AG08395 (cell line): ENCODE results near the gene ZDHHC3.
A peak's percentile ranks its signal among the peaks of the same experiment; 100 is the strongest.
"Not testable (repeated sequence)": the region's sequence is repeated elsewhere in the genome, so short reads cannot be mapped to it uniquely, and the experiment has no call there.

Source experiments
- DNase-seq: peaks from one replicate; pipeline ENCODE4 v3.0.0; 2012; ENCODE audit warnings: mixed read lengths, low spot score

Gene ZDHHC3

DNA sequence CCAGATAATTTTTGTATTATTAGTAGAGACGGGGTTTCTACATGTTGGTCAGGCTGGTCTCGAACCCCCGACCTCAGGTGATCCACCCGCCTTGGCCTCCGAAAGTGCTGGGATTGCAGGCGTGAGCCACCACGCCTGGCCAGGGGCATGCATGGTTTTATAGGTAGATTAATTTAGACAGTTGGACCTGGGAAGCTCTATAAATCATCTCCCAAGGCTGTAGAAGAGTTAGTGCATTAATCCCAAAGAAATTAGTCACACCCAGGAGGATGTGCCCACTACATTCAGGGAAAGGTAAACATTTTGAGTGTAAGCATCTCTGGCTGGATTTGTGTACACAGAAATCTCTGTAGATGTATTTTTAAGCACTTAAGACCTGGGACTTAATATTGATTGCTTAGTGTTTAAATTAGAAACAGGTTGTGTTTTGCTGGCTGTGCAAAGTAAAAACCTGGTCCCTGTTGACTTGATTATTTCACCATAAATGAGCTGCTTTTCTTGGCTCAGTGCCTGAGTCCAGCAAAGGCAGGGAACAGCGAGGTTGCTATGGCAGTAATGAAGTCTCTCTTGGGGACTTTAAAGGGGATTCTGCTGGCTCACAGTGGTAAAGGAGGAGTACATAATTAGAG, 19.3 kb upstream of the ZDHHC3 start:
- peak; percentile 57 for DNase-seq

DNA sequence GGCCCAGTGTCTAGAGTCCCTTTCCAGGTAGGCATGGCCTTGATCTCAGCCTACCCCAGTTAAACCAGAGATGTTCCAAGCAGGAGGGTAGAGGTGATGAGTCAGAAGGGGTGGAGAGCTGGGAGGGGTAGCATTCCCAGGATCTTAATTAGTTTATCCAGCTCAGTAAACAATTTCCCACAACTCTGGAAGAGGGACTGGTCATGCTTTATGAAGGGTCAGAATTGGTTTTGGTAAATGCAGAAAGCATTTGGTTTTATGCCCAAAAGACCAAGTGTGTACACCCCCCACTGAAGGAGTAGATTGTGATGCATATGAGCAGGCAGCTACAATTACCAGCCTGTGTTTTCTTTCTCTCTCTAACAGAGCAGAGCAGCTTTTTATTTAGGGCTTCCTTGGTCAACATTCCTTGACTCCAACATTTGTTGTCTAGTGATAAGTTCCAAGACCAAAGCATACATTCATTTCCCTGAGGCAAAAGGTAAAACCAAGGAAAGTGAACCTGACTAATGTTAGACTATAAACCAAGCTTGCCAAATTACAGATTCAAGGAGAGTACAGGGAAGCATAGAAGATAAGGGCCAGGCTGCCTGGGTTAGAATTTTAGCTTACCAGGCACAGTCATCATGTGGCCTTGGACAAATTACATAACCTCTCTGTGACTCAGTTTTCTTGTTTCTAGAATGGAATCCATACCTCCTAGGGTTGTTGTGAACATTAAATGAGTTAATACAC, 17.7 kb upstream of the ZDHHC3 start:
- peak; percentile 93 for DNase-seq

DNA sequence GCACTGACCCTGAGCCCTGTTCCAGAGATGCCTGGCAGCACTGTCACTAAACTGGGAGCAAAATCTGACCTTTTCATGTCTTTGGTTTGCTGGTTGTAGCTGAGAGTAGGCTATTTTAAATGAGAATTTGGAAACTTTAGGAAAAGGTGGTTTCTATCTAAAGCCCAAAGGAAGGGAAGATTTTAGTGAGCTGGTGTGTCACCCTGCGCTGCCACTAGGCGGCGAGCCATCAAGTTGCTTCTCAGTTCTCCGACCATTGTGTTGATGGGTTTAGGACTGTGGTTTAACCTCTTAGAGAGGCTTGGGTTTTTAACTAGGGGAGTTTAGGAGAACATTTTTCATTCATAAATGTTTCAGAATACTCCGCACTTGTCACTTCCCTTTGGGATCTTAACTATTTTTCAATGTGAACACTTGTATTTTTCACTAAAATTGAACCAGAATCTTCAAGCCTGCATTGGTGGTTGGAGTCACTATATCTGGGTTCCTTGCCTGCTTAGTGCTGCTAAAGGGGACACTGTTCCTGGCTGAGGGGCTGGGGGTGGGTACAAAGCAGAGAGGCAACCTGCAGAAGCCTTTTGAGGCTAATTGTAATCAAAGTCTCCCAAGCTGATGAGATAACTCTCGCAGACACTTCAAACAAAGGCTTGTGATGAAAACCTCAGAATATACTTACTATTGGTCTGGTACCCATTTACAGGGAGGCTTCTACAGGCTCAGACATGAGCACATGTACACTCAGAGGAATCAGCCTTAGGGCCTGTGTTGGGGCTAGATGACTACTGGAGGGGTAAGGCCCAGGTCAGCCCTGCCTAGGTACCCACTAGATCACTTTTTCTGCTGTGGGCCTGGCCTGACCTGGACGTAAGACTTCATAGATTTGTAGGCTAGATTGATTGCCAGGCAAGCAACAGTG, 16.8 kb upstream of the ZDHHC3 start:
- no peak for DNase-seq

DNA sequence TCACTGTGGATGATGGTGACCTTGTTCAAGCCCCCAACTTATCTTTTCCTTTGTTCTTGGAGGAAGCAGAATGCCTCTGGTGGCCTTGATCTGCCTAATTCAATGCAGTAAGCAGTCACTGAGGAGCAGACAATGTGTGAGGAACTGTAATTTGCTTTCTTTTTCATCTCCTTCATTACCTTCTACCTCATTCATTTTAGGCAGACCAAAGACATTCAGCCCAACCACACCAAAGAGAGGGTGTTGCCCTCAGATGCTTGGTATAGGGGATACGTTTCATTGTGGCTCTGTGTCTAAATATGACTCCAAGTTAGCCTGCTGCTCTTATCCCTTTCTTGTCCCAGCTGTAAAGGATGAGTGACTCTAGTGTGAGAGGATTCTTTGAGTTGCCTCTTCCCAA, 15.4 kb upstream of the ZDHHC3 start:
- no peak for DNase-seq

DNA sequence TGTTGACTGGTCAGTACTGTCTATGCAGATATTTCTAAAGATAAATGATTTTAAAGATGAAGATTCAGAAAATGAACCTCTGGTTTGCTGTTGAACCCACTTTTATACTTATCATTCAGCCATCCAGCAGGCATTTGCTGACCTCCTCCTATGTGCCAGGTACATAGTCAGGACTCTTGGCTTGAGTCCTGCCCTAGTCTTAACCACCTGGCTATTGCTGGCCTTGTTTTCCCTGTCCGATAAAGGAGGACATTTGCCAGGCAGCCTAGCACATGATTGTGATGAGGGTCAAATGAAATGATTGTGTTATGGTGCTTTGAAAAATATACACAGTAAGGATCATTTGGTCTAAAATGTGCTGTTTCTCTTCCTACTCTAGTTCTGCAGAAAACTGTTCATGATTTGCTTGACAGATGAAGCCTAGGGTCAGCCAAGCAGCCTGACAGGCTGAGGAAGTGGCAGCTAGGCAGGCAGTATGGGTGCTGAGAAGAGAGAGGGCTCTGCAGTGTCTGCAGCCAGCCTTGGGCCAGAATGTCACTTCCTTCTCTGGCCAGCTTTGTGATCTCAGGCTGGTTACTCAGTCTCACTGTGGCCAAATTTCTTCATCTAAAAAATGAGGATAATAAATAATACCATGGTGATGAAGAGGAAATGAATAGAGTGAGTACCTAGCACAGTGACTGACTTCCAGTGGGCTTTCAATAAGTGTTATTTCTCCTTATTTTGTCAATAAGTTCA, 13.8 kb upstream of the ZDHHC3 start:
- DNase-seq = no peak

DNA sequence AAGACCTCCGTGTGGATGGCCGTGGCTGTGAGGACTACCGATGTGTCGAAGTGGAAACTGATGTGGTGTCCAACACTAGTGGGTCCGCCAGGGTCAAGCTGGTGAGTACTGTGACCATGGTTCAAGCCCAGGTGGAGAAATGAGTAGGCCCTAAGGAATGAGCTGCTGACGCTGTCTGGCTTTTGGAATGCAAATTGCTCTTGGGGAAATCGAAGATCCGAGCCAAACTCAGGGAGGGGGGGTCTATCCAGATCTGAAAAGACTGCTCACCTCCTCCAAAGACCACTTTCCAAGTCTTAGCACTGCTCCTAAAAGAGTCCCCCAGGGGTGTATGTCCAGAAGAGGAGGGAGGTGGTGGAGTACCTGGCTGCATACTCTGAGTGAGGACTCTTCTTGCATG, 13.2 kb upstream of the ZDHHC3 start:
- no peak for DNase-seq

DNA sequence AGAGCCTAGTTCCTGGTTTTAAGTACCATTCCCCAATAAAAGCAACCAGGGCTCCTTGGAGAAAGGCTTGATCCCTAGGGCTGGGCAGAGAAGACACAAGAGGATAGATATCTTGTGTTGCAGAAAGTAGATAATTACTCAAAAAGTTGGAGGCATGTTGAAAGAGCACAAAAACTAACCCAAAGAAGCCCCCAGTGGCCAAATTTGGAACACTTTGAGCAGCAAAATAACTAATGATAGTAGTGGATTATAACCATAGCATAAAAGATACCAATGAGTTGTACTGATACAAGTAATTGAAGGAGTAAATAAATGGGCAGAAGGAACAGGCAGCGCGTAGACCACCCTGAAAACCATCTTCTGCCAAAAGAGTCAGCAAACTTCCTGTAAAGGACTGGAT, 12.1 kb upstream of the ZDHHC3 start:
- peak; percentile 21 for DNase-seq

DNA sequence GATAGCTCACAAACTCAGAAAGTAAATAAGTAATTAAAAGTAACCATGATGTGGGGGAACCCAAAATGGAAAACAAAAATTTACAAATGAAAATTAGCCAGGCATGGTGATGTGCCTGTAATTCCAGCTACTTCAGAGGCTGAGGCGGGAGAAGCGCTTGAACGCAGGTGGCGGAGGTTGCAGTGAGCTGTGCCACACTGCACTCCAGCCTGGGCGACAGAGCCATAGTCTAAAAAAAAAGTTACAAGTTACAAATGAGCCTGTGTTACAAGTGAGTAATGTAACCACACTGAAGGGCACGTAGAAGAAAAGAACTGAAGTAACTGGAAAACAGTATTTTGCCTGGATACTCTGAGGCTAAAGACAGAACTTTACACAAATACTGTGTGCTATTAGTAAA, 11.4 kb upstream of the ZDHHC3 start:
- DNase-seq = no peak

DNA sequence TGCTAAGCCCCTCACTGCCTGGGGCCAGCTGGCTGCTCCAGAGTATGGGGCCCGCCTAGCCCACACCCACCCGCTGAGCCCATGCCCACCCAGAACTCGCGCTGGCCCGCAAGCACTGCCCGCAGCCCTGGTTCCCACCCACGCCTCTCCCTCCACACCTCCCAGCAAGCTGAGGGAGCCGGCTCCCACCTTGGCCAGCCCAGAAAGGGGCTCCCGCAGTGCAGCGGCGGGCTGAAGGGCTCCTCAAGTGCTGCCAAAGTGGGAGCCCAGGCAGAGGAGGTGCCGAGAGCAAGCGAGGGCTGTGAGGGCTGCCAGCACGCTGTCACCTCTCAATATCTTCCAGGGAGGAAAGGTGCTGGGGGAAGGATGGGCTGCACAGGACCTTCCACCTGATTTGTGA, 10.4 kb upstream of the ZDHHC3 start:
- not testable (repeated sequence) for DNase-seq

DNA sequence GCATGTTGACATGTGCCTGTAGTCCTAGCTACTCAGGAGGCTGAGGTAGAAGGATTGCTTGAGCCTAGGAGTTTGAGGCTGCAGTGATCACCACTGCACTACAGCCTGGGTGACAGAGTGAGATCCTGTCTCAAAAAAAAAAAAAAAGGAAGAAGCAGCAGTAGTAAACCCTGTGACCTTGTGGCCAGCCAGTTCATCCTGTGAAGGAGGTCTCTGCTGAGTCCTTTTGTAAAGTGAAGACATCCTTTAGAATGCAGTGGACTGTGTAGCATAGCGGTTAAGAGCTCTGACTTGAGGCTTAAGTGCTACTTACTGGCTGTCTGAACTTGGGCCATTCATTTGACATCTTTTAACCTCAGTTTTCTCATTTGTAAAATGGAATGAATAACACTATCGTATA, 8.4 kb upstream of the ZDHHC3 start:
- no peak for DNase-seq

DNA sequence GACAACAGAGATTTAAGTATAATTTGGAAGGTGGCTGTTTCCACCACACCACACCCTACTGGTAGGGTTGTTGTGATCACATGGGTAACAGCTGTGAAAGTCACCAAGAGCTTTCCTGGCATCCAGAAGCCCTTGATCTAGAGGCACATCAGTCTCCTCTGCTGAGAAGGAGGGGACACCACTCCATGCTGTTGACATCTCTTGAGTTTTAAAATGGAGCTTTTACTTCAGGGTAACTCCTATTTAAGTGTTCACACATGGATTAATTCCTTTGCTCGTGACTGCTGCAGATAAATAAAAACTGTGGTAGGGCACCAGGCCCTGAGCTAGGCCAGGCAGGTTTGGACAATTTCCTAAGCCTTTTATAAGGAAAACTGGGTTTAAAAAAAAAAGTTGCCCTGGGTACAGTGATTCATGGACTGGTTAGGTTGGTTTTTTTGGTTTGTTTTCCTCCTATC, 7.5 kb upstream of the ZDHHC3 start:
- DNase-seq = peak; percentile 14

DNA sequence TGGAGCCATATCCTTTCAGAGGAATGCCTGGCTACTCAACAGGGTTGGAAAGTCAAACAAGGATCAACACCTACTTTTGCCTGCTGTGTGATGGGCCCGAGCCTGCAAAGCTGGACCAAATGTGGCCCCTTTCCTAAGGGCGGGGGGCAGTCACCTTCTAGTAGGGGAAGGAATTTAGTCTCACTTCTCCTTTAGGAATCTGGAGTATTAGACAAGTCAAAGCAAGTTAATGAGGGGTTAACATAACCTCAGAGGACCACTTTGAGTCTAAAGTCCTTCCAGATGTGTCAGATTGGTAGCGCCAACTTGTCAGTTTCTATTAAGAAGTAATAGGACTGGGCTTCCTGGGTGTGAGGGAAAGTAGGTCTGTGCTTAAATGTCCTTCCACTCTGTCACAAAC, 6.8 kb upstream of the ZDHHC3 start:
- no peak for DNase-seq

DNA sequence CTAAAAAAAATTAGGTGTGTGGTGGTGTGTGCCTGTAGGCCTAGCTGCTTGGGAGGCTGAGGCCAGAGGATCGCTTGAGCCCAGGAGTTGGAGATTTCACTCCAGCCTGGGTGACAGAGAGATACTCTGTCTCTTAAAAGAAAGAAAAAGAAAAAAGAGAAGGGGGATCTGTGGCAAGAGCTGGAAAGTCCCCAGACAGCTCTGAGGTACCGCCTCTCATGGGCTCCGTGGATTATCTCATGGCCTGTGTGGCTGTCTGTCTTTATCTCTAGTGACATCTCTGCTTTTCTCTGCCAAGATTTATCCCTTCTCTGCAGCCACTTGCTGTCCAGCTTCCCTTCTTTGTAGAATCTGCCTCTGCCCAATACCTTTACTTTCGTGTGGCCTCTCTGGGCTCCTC, 5.8 kb upstream of the ZDHHC3 start:
- DNase-seq = no peak

DNA sequence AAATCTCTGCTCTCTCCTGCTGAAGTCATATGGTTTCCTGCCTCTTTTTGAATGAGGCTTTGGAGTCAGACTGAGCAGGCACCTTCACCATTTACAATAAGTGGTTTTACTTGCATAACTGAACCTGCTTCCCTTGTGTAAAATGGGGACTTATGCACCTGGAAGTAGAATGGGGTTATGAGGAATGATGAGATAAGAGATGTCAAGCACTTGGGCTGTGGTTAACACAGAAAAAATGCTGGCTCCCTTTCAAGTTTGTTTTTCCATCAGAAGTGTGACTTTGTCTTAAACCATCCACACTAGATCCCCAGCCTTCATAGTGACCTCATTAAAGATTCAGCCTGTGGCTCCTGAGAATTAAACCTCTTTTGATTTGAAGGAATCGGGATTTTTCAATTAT, 5.2 kb upstream of the ZDHHC3 start:
- DNase-seq = peak; percentile 20

DNA sequence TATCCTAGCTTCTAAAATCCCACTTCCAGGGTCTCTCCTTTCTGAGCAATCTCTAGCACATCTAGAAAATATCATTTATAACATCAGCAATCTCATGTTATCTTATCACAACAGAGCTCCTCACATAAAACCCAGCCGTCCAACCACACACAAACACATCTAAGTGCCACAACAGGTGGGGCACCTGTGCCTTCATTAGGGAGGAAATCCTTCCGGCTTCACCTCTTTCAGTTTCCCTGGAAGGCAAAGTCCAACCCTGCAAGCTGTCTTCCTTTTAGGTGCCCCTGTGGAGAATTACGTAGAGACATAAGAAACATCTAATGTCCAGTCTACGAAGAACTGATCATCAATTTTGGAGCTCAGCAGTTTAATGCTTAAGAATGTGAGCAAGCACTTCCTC, 1.6 kb downstream of the ZDHHC3 start:
- no peak for DNase-seq

DNA sequence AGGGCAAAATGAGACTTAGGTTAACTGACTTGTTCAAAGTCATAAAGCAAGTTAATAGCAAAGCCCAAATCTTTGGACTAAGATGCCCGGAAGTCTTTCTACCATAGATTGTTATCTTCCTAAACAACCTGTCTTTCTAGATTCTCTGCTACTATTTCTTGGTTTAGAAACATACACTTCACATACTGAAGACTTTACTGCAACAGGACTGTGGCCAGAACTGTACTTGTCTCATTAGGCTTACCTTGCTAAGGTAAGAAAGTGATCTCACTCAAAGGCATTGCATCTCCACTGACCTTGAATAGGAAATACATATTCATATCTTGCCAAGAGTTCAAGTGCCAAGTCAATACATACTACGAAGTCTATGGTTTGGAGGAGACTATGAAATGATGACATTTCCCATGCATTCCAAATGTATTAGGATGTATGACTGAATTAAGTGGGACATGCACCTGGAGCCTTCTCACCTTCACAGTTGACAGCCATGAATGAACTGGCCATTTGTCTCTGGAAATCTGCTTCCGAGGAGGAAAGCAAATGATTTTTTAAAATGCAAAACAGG, 5.0 kb downstream of the ZDHHC3 start:
- no peak for DNase-seq

DNA sequence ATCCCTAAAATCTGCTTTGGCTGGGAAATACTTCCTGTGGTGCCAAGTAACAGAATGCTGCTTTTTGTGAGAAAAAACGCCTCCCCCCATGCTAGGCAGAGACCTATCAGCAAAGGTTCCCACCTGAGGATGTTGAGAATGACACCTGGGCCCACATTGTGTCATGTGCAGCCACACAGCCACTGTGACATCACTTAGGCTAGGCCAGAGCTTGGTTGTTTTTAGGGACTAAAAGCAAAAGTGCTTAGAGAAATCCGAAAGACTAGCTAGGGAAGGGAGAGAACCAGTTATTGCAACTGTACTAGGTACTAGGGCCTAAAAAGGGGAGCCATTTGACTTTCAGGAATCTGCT, 6.2 kb downstream of the ZDHHC3 start:
- DNase-seq = no peak

DNA sequence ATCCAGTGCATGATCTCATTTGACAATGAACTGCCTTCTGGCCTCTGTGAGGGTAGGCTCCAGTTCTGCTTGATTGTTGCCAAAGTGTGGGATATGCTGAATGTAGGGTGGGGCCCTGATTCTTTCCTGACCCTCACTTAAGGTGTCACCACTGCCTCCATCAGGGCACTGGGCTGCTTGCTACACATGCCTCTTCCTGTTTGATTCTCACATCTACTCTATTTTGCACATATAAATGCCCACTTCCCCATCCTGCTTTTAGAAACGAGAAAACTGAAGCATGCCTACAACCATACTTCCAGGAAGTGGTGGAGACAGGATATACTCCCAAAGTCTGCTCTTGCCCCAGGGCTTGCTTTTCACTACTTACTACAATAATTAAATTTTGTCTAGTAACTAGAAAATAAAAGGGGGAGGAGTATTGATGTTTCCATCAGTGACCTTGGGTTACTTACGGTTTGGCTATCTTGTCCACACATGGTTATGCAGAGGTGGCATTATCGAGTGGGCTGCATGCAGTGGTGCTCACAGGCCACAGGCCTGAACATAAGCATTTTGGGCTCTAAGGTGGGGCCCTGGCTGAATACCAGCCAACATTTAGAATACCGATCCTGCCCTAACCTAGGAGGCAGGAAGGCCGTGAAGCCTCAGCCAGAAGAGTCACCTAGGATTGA, 6.7 kb downstream of the ZDHHC3 start:
- no peak for DNase-seq

DNA sequence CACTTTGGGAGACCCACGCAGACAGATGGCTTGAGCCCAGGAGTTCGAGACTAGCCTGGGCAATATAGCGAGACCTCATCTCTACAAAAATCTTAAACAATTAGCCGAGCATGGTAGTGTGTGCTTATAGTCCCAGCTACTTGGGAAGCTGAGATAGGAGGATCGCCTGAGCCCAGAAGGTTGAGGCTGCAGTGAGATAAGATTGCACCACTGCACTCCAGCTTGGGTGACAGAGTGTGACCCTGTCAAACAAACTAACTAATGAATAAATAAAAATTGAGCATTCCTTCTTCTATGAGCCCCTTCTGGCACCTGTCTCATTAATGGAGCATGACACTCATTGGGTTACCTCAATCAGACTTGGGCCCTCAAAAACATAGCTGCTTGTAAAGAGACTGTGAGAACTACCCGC, 7.5 kb downstream of the ZDHHC3 start:
- DNase-seq = no peak

DNA sequence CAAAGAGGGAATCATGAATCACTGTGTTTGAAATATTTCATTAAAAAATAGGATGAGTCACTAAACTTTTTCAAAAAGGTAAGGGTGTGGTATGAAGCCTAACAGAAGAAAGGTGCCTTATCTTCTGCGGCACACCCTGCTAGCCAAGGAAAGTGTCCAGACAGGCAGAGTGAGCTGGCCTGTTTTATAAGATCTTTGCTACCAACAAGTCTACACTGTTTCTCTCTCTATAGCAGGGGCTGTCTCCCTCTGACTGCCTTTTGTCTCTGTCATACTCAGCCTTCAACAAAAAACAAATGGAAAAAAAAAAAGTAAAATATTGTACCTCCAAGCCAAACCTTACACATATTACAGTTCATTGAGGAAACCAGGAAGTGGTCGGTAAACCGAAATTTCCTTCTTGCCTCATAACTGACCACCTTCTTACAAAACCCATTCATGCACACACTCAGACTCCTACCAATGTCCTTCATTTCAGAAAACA, 9.1 kb downstream of the ZDHHC3 start:
- no peak for DNase-seq

DNA sequence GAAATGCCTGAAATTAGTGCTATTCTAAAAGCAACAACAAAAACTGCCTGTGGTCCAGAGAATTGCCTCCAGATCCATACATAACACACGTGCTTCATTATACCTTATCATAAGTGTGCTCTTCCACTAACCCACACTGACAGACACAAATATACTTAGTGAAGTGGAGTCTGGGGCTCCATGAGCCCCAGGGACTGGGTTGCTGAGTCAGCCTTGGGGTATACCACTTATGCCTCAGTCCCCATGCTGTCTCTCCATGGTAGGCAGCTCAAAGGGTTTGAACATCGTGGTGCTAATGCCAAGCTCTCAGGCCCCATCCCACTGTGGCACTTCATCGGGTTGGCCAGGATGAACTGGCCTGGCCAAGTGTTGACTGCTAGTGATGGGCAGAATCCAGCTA, 10.8 kb downstream of the ZDHHC3 start:
- DNase-seq = no peak
